NT2/D1 (cell line): ENCODE measurements around the gene CTIF.

Source experiments
- DNase-seq: peaks from one replicate; pipeline ENCODE4 v3.0.0-alpha.2; 2011; ENCODE audit warnings: low read depth, low spot score
- H3K27me3 ChIP-seq: 2 replicates; pipeline ENCODE4 v1.6.0; 2011; ENCODE audit warnings: mild to moderate bottlenecking; ENCODE audit not compliant: insufficient read length, insufficient read depth
- H3K36me3 ChIP-seq: 2 replicates; pipeline ENCODE4 v1.6.1; 2011; ENCODE audit warnings: mild to moderate bottlenecking, low read length, mixed read lengths; ENCODE audit not compliant: insufficient read depth, insufficient read length
- H3K4me1 ChIP-seq: 2 replicates; pipeline ENCODE4 v1.5.1; 2011; ENCODE audit not compliant: insufficient read depth, insufficient read length
- H3K4me3 ChIP-seq: 2 replicates; pipeline ENCODE4 v1.5.1; 2011; ENCODE audit warnings: low read depth; ENCODE audit not compliant: insufficient read length
- H3K9ac ChIP-seq: 2 replicates; pipeline ENCODE4 v1.6.0; 2011; ENCODE audit warnings: low read depth; ENCODE audit not compliant: insufficient read length
- H3K9me3 ChIP-seq: 2 replicates; pipeline ENCODE4 v1.5.1; 2011; ENCODE audit warnings: mild to moderate bottlenecking, low read length; ENCODE audit not compliant: insufficient read depth
- SUZ12 ChIP-seq: IDR thresholded peaks from 2 replicates; pipeline ENCODE4 v1.6.1; 2011; ENCODE audit not compliant: insufficient read length, insufficient read depth; ENCODE audit errors: extremely low read depth
- YY1 ChIP-seq: IDR thresholded peaks from 2 replicates; pipeline ENCODE4 v1.6.1; 2011; ENCODE audit not compliant: insufficient read length, insufficient read depth
- ZNF274 ChIP-seq: IDR thresholded peaks from 2 replicates; pipeline ENCODE4 v1.6.1; 2011; ENCODE audit warnings: mild to moderate bottlenecking, low read depth, low read length

The CTIF gene

DNA sequence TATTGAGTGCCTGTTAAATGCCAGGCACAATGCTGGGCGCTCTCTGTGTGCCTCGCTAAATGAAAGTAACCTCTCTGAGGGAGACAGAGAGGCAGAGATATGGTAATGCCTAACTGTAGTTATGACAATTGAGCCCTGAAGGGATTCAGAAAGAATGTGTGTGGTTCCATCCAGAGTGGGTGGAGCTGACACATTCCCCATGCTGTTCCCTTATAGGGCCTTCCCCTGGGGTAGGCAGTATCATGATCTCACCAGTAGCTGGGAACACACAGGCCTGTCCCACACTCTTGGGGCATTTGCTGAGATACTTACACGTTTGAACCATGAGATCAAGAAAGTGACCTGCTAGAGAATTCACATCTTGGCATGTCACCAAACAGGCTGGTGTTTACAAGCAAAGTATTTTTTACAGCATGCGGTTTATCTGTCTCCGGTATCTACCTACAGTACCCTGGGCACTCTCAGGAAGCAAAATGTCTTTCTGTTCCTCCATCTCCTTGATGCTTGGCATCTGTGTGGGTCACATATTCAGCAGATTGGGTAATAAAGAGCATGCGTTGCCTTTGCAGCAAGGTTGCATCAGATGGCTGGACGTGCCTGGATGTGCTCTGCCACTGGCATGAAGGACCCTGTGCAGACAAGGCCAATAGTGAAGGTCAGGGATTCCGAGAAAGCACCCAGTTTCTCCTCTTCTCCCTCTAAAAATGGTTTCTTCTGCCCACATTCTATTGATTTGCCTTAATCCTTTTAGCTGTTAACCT, 9.4 kb downstream of the CTIF start:
- no peak overlapping the region for H3K4me3 ChIP-seq
- DNase-seq = no peak
- peaks cover 17% of the 10 kb centered on the region for H3K4me1 ChIP-seq
- no peak overlapping the region for H3K9ac ChIP-seq
- H3K9me3 ChIP-seq = no peaks in the 10 kb centered on the region
- peaks cover 29% of the 10 kb centered on the region for H3K36me3 ChIP-seq
- H3K27me3 ChIP-seq = no peaks in the 10 kb centered on the region
- no peak for TF ChIP-seq YY1
- no peak for TF ChIP-seq SUZ12
- no peak for TF ChIP-seq ZNF274

DNA sequence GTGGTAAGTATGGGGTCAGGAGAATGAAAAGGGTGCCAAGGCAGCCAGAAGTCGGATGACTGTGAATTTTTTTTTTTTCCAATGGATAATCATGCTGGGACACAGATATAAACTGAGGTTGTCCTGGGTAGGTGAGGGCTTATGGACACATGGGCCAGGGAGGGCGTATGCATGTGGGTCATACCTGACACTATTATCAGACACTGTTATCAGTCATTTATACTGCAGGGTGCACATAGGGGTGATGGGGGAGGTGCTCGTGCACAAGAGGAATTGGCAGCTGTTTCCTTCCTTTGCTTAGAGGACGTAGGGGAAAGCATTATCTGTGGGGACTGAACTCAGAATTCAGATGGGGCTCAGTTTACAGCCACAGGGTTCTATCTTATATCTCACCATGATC, 10.1 kb downstream of the CTIF start:
- no peak for DNase-seq
- no peaks in the 10 kb centered on the region for H3K27me3 ChIP-seq
- peaks cover 17% of the 10 kb centered on the region for H3K4me1 ChIP-seq
- no peak overlapping the region for H3K9ac ChIP-seq
- no peak overlapping the region for H3K4me3 ChIP-seq
- peaks cover 28% of the 10 kb centered on the region for H3K36me3 ChIP-seq
- TF ChIP-seq ZNF274 (no peak), SUZ12 (no peak), YY1 (no peak)
- no peaks in the 10 kb centered on the region for H3K9me3 ChIP-seq

DNA sequence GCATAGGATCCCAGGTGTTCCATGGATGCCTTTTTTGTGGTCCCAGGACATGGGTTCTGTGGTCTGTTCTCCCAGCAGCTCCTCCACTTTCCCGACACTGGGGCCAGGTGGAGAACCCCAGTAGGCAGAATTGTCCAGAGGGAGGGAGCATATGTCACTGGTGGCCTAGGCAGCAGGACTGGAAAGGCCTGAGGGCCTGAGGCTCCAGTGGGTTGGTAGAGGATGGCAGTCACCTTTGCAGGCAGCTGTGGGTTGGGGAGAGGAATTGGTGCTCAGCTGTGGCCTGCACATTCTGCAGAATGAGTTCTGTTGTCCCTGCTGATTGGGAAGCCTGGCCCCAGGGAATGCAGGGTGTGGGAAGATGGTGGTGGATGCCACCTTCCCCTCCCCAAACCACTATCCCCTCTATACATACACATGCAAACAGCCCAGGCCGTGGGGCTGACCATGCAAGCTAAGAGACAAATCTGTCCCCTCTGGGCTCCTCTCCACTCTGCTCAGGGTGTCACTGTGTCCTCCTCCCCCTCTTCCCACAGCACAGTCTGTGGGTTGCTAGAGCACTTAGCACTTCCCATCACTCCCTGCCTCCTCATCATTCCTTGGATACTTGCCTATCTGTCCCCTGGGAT, 11.4 kb downstream of the CTIF start:
- H3K27me3 ChIP-seq = no peaks in the 10 kb centered on the region
- H3K4me3 ChIP-seq = no peak overlapping the region
- peaks cover 36% of the 10 kb centered on the region for H3K36me3 ChIP-seq
- TF ChIP-seq YY1 (no peak), ZNF274 (no peak), SUZ12 (no peak)
- H3K9me3 ChIP-seq = no peaks in the 10 kb centered on the region
- H3K4me1 ChIP-seq = peaks cover 10% of the 10 kb centered on the region
- no peak for DNase-seq
- H3K9ac ChIP-seq = no peak overlapping the region

DNA sequence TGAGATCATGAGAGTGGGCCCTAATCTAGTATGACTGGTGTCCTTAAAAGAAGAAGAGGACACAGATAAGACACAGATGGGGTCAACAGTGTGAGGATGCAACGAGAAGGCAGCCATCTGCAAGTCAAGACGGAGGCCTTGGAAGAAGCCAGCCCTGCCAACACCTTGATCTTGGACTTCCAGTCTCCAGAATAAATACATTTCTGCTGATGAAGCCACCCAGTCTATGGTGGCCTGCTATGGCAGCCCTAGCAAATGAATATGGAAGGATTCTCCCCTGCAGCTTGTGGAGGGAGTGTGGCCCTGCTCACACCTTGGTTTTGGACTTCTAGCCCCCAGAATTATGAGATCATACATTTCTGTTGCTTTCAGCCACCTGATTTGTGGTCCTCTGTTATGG, 12.3 kb downstream of the CTIF start:
- no peak for DNase-seq
- TF ChIP-seq SUZ12 (no peak), YY1 (no peak), ZNF274 (no peak)
- Histone ChIP-seq H3K36me3 (peaks cover 45% of the 10 kb centered on the region), H3K9me3 (no peaks in the 10 kb centered on the region), H3K9ac (no peak overlapping the region), H3K4me1 (peaks cover 8% of the 10 kb centered on the region), H3K27me3 (no peaks in the 10 kb centered on the region), H3K4me3 (no peak overlapping the region)

DNA sequence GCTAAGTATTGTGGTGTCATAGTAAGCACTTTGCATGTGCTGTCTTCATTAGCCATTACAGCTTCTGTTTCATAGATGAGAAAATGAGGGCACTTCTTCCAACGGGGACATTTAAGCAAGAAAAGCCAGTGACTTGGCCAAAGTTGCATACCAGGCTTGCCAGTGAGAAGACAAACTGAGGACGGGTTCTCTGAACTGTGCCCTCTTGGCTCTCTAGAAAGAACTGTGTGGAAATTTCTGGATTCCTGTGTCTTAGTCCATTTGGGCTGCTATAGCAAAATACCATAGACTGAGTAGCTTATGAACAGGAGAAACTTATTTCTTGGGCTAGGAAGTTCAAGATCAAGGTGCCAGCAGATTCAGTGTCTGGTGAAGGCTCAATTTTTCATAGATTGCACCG, 13.3 kb downstream of the CTIF start:
- Histone ChIP-seq H3K27me3 (no peaks in the 10 kb centered on the region), H3K4me3 (no peak overlapping the region), H3K9ac (no peak overlapping the region), H3K9me3 (no peaks in the 10 kb centered on the region), H3K4me1 (peaks cover 4% of the 10 kb centered on the region), H3K36me3 (peaks cover 50% of the 10 kb centered on the region)
- DNase-seq = no peak
- no peak for TF ChIP-seq ZNF274
- TF ChIP-seq SUZ12 = no peak
- TF ChIP-seq YY1 = no peak

DNA sequence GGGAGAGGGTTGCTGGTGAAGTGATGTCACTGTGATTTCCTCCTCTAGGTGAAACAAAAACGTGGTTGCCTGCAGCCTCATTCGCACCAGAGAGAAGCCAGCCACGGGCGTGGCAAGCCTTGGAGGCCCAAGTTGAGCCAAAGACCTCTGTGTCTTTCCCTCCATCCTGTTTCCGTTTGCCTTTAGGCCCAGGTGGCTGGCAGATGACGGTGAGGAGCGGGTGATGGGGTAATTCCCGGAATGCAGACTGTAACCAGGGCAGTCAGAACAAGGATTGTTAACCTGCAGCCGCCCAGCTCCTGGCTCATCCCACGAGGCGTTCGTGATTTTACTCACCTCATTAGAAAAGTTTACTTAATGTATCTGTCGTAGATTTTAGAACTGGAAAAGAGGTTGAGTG, 14.4 kb downstream of the CTIF start:
- Histone ChIP-seq H3K27me3 (no peaks in the 10 kb centered on the region), H3K9me3 (no peaks in the 10 kb centered on the region), H3K9ac (no peak overlapping the region), H3K4me3 (no peak overlapping the region), H3K36me3 (peaks cover 54% of the 10 kb centered on the region), H3K4me1 (peaks cover 4% of the 10 kb centered on the region)
- TF ChIP-seq YY1 (no peak), SUZ12 (no peak), ZNF274 (no peak)
- no peak for DNase-seq

DNA sequence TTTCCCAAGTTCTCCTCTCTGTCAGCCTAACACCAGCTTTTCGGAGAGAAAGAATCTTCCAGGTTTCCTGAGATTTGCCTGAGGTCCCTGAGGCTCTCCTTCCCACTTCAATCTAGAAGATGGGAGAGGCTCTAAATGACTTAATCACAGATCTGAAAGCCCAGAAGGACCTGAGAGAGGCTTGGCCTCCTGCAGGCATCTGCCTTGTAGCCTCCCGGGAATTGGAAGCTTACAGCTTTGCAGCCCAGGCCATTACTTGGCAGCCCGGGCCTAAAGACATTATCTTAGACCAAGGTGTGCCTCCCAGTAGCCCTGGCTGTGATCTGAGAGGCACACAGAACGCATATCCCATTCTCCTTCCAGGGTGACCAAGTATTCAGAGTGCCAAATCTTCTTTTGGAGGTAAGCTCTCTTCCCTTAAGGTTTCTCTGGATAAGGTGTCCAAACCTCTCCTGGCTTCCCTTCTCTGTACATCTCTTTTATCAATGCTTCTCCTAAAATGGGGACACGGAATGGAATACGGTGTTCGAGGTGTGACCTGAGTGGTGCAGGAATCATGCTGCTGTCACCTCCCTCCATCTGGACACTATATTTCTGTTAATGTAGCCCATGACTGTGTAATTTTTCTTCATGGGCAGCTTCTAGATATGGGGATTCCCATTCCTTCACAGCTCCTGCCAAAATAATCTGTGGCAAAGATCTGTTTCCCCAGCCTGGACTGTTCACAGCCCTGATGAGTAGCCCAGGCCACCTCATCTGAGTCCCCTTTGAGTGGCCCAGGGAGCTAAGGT, 16.0 kb downstream of the CTIF start:
- Histone ChIP-seq H3K27me3 (no peaks in the 10 kb centered on the region), H3K4me1 (peaks cover 4% of the 10 kb centered on the region), H3K9ac (no peak overlapping the region), H3K4me3 (no peak overlapping the region), H3K36me3 (peaks cover 40% of the 10 kb centered on the region), H3K9me3 (no peaks in the 10 kb centered on the region)
- TF ChIP-seq YY1 = no peak
- no peak for TF ChIP-seq SUZ12
- no peak for TF ChIP-seq ZNF274
- DNase-seq = no peak
